B cell (primary cell): ENCODE results near the gene SLC35F2. TPM values are rescaled to one million over a fixed set of nuclear protein-coding genes. Genes with fewer than 3 reads are reported as not detected.
A peak's percentile ranks its signal among the peaks of the same experiment; 100 is the strongest.

Experiments used
- ATAC-seq: fragments of 200-7000 bp; cut with Tn5 transposase; one replicate; pipeline ENCODE4 v1.10.0; 2021; ENCODE audit warnings: low read depth, mild to moderate bottlenecking, moderate number of reproducible peaks, moderate library complexity
- CTCF ChIA-PET: fragments of 350-600 bp; sonication (Branson Sonifier 250); formaldehyde crosslinking; loops from one replicate; lab custom pipeline; 2021; ENCODE audit warnings: antibody characterized with exemption, inconsistent platforms; lab: Charles Lee
- POLR2A ChIA-PET: fragments of 350-600 bp; sonication (Branson Sonifier 250); formaldehyde crosslinking; loops from one replicate; lab custom pipeline; 2021; ENCODE audit warnings: antibody characterized with exemption; lab: Charles Lee
- DNase-seq: peaks from one replicate; pipeline ENCODE4 v3.0.0; 2013
- H2AFZ ChIP-seq: 2 replicates; pipeline ENCODE4 v1.6.1; 2012; ENCODE audit warnings: mild to moderate bottlenecking, low read depth, low read length; ENCODE audit not compliant: insufficient read depth, poor library complexity, severe bottlenecking
- H3K27ac ChIP-seq, 2 donors: 1 replicate in 1 of 2; 2 replicates in 1 of 2; pipeline ENCODE4 v1.5.1; 2012 to 2013; ENCODE audit warnings: low read length in 2 of 2, mild to moderate bottlenecking in 2 of 2, moderate library complexity in 1 of 2
- H3K27me3 ChIP-seq, 4 experiments: fragments of 200-600 bp in 1 of 4; sonication (generic) in 1 of 4; replicated peaks in 1 of 4; 1 replicate in 2 of 4; 2 replicates in 2 of 4; pipeline versions ENCODE4 v1.6.1 to v1.7.0; 2013 to 2016; ENCODE audit warnings: low read length in 3 of 4, mild to moderate bottlenecking in 2 of 4, mixed read lengths in 1 of 4, moderate library complexity in 1 of 4; ENCODE audit not compliant: insufficient read depth in 4 of 4, control insufficient read depth in 3 of 4; ENCODE audit errors: control extremely low read depth in 1 of 4
- H3K36me3 ChIP-seq, 2 experiments: replicated peaks in 1 of 2; 1 replicate in 1 of 2; 2 replicates in 1 of 2; pipeline versions ENCODE4 v1.6.1 to v1.7.1; 2013; ENCODE audit warnings: low read length in 1 of 2; ENCODE audit not compliant: insufficient read depth in 2 of 2, control insufficient read depth in 1 of 2; ENCODE audit errors: control extremely low read depth in 1 of 2, extremely low read depth in 1 of 2
- H3K4me1 ChIP-seq, 2 donors: fragments of 200-600 bp in 1 of 2; sonication (generic) in 1 of 2; 1 replicate in 1 of 2; 2 replicates in 1 of 2; pipeline versions ENCODE4 v1.5.1 to v1.6.1; 2013 to 2017; ENCODE audit warnings: low read length in 2 of 2; ENCODE audit not compliant: control insufficient read depth in 2 of 2, insufficient read depth in 2 of 2
- H3K4me2 ChIP-seq: replicated peaks from 2 replicates; pipeline ENCODE3; 2012; ENCODE audit warnings: mild to moderate bottlenecking, low read depth, low read length; ENCODE audit not compliant: poor library complexity, severe bottlenecking
- H3K4me3 ChIP-seq, 5 experiments: fragments of 200-600 bp in 1 of 5; sonication (generic) in 1 of 5; 1 replicate in 3 of 5; 2 replicates in 2 of 5; pipeline versions ENCODE4 v1.5.1 to v1.7.0; 2011 to 2016; ENCODE audit warnings: low read length in 4 of 5, mild to moderate bottlenecking in 4 of 5, low read depth in 2 of 5, control low read depth in 1 of 5, moderate library complexity in 1 of 5; ENCODE audit not compliant: insufficient read depth in 1 of 5; ENCODE audit errors: control extremely low read depth in 1 of 5, extremely low read depth in 1 of 5
- H3K79me2 ChIP-seq: fragments of 200-600 bp; sonication (generic); one replicate; pipeline ENCODE4 v1.6.0; 2016; ENCODE audit warnings: low read length; ENCODE audit not compliant: control insufficient read depth, insufficient read depth
- H3K9ac ChIP-seq: fragments of 200-600 bp; sonication (generic); 2 replicates; pipeline ENCODE4 v1.6.1; 2017; ENCODE audit warnings: mild to moderate bottlenecking, low read length, moderate library complexity
- H3K9me3 ChIP-seq, 3 donors: one replicate each; pipeline versions ENCODE4 v1.6.1 to v1.7.1; 2013; ENCODE audit warnings: low read length in 2 of 3; ENCODE audit not compliant: control insufficient read depth in 2 of 3, insufficient read depth in 1 of 3; ENCODE audit errors: control extremely low read depth in 1 of 3
- H4K20me1 ChIP-seq: 2 replicates; pipeline ENCODE4 v1.6.0; 2012; ENCODE audit warnings: mild to moderate bottlenecking, low read length; ENCODE audit not compliant: insufficient read depth, control insufficient read depth, poor library complexity, severe bottlenecking
- H3K27ac Mint-ChIP-seq: one replicate; pipeline ENCODE4 v1.8.0; 2021; ENCODE audit warnings: mixed read lengths
- H3K27me3 Mint-ChIP-seq: one replicate; pipeline ENCODE4 v1.8.0; 2021; ENCODE audit warnings: mixed read lengths
- H3K4me1 Mint-ChIP-seq: one replicate; pipeline ENCODE4 v1.8.0; 2021; ENCODE audit warnings: mixed read lengths
- H3K4me3 Mint-ChIP-seq: one replicate; pipeline ENCODE4 v1.8.0; 2021; ENCODE audit warnings: mixed read lengths
- H3K9me3 Mint-ChIP-seq: one replicate; pipeline ENCODE4 v1.8.0; 2022; ENCODE audit warnings: mixed read lengths; ENCODE audit not compliant: insufficient read depth
- CTCF ChIP-seq: fragments of 200-600 bp; IDR thresholded peaks from one replicate; pipeline ENCODE4 v1.8.0; 2022; ENCODE audit warnings: antibody characterized with exemption, mild to moderate bottlenecking
- EZH2 ChIP-seq: IDR thresholded peaks from 2 replicates; pipeline ENCODE4 v1.6.1; 2012; ENCODE audit warnings: borderline replicate concordance, low read depth, mild to moderate bottlenecking, moderate library complexity, low read length; ENCODE audit not compliant: insufficient read depth, poor library complexity, severe bottlenecking
- WGBS: methylation state at CpG from one replicate; pipeline ENCODE4 v1.1.5; 2013; ENCODE audit warnings: missing lambda C conversion rate; ENCODE audit not compliant: insufficient coverage; 5-methylcytosine and 5-hydroxymethylcytosine counted together
- intact Hi-C: fragments of 100-400 bp; cut with micrococcal nuclease; formaldehyde crosslinking; loops from one replicate; pipeline ENCODE4 v1.10.0; 2022
- polyA plus RNA-seq: library from polyadenylated mRNA; depleted of rRNA; stranded (reverse); fragments of >200 nt; gene quantifications from 2 replicates; pipeline ENCODE4 v1.2.3, GENCODE V29; 2012
- total RNA-seq, 2 donors: library from RNA; stranded (reverse); fragments of 120-200 nt in 1 of 2; gene quantifications; 1 replicate in 1 of 2; 2 replicates in 1 of 2; pipeline versions ENCODE4 v1.2.3 to v1.2.4, GENCODE V29; 2013 to 2022

Gene SLC35F2
- total and polyA plus RNA-seq, 2 donors (not counting 1 experiment from before 2014, with no cell fraction given): 10.9 TPM

GRCh38 chr11:107801641-107802040, 56.9 kb downstream of the SLC35F2 start:
- Histone ChIP-seq H2AFZ (no peak overlapping the region), H3K36me3 (peaks cover 0 to 29% of the 10 kb centered on the region in 2 experiments), H3K4me1 (no peaks in the 10 kb centered on the region), H3K27ac (no peak overlapping the region), H3K4me2 (no peak overlapping the region), H3K79me2 (no peaks in the 10 kb centered on the region), H3K9me3 (no peaks in the 10 kb centered on the region), H3K4me3 (no peak overlapping the region), H3K27me3 (no peaks in the 10 kb centered on the region), H4K20me1 (no peaks in the 10 kb centered on the region), H3K9ac (no peak overlapping the region)
- POLR2A ChIA-PET: interaction anchor here (0.5 kb wide), 1 partner anchor 149 kb away, joined by 7 read pairs; no protein-coding TSS in a partner anchor
- TF ChIP-seq EZH2 (no peak), CTCF (no peak)
- intact Hi-C loops: no loop called here
- Mint-ChIP-seq H3K27me3 (no peaks in the 10 kb centered on the region), H3K4me1 (no peaks in the 10 kb centered on the region), H3K9me3 (no peaks in the 10 kb centered on the region), H3K4me3 (no peak overlapping the region), H3K27ac (no peak overlapping the region)
- WGBS: no CpG with 5 or more reads among the region's 1 CpG
- DNase-seq (no peak), ATAC-seq (no peak)
- CTCF ChIA-PET: interaction anchor here (0.7 kb wide), 1 partner anchor 13 kb away, joined by 3 read pairs; no protein-coding TSS in a partner anchor

- intact Hi-C loops: loop anchor here (1.0 kb wide), 1 partner anchor 60 kb away; no protein-coding TSS in a partner anchor
- Mint-ChIP-seq H3K4me1 (no peaks in the 10 kb centered on the region), H3K27me3 (no peaks in the 10 kb centered on the region), H3K4me3 (no peak overlapping the region), H3K27ac (no peak overlapping the region), H3K9me3 (no peaks in the 10 kb centered on the region)
- Histone ChIP-seq H3K4me1 (no peaks in the 10 kb centered on the region), H4K20me1 (no peaks in the 10 kb centered on the region), H3K9me3 (peaks cover 0 to 1% (median 0%) of the 10 kb centered on the region in 3 donors), H3K27ac (no peak overlapping the region), H3K9ac (no peak overlapping the region), H3K79me2 (no peaks in the 10 kb centered on the region), H3K4me3 (no peak overlapping the region), H3K27me3 (no peaks in the 10 kb centered on the region), H3K36me3 (peaks cover 0 to 13% of the 10 kb centered on the region in 2 experiments), H2AFZ (no peak overlapping the region), H3K4me2 (no peak overlapping the region)
- ChIA-PET POLR2A (no interaction called here), CTCF (interaction anchor here (0.9 to 1.9 kb wide), 3 partner anchors 10 to 236 kb away, joined by 3 to 6 read pairs (median 6); no protein-coding TSS in a partner anchor)
- 74% methylated on average over 10 of the region's 12 CpGs for WGBS
- TF ChIP-seq CTCF: peak; percentile 98
- TF ChIP-seq EZH2: no peak
- DNase-seq: peak; percentile 62
- ATAC-seq: peak; percentile 81
Observed at GRCh38 chr11:107799218-107799859, 59.2 kb downstream of the SLC35F2 start.
